ENCODE measurements around the gene STAT3.

DNA sequence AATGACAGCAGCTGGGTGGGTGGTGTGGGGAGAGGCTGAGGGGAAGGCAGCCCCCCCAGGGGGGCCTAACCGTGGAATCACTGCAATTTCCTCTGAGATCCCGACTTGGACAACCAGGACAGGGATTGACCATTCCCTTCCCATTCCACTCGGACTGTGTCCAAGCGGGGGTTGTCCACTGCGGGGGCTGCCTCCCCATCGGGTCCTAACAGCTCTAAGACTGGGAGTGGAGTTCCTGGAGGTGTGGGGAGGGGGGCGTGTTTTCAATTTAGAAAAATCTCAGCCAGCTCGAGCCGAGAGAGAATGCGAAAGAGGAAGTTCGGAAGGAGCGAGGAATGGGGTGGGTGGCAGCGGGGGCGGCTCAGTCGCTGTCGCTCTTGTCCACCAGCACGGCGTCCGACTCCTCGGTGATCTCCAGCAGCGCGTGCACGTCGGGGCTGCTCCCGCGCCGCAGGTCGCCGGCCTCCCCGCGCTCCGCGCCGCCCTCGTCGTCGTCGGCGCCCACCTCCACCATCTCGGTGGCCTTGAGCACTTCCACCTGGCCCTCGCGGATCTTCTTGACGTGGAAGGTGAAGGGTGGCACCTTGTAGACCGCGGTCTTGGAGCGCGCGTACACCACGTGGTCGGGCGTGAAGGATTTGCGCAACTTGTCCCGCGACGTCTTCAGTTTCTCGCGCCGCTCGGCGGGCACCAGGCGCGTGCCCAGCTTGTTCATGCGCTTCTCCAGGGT, 16.2 kb upstream of the STAT3 start:
- TF ChIP-seq, protein P1, sequence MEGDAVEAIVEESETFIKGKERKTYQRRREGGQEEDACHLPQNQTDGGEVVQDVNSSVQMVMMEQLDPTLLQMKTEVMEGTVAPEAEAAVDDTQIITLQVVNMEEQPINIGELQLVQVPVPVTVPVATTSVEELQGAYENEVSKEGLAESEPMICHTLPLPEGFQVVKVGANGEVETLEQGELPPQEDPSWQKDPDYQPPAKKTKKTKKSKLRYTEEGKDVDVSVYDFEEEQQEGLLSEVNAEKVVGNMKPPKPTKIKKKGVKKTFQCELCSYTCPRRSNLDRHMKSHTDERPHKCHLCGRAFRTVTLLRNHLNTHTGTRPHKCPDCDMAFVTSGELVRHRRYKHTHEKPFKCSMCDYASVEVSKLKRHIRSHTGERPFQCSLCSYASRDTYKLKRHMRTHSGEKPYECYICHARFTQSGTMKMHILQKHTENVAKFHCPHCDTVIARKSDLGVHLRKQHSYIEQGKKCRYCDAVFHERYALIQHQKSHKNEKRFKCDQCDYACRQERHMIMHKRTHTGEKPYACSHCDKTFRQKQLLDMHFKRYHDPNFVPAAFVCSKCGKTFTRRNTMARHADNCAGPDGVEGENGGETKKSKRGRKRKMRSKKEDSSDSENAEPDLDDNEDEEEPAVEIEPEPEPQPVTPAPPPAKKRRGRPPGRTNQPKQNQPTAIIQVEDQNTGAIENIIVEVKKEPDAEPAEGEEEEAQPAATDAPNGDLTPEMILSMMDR (IDR thresholded peaks at IDR 0.05; ENCODE audit: poor library complexity) = no peak
- no peak for TF ChIP-seq EZH2 (IDR thresholded peaks at IDR 0.05; ENCODE audit: borderline replicate concordance)

All from hepatocyte (in vitro differentiated cells).